Esophagus muscularis mucosa (tissue), 3 donors: ENCODE results near the gene AGAP9.

Experiments
- CTCF ChIP-seq, 3 experiments: fragments of 200-600 bp in 2 of 3; fragments of 450-650 bp in 1 of 3; sonication (generic) in 2 of 3; IDR thresholded peaks; one replicate each; pipeline ENCODE4 v1.5.1; 2017 to 2019; ENCODE audit warnings: antibody characterized with exemption in 3 of 3, mild to moderate bottlenecking in 2 of 3, moderate library complexity in 1 of 3
- POLR2A ChIP-seq: fragments of 450-650 bp; IDR thresholded peaks from one replicate; pipeline ENCODE4 v1.6.1; 2017; ENCODE audit warnings: antibody characterized with exemption, moderate library complexity, mild to moderate bottlenecking, low read depth
- POLR2AphosphoS5 ChIP-seq, 2 donors: sonication (generic); formaldehyde crosslinking; IDR thresholded peaks; one replicate each; pipeline ENCODE4 v1.6.1; 2017; ENCODE audit warnings: antibody characterized with exemption in 2 of 2

GRCh38 chr10:47457826-47458225, 65.6 kb downstream of the AGAP9 start:
- TF ChIP-seq CTCF (IDR thresholded peaks at IDR 0.05) = no peak
- TF ChIP-seq POLR2AphosphoS5 (IDR thresholded peaks at IDR 0.05) = no peak
- no peak for TF ChIP-seq POLR2A
